Kidney (tissue), 14 donors: ENCODE measurements around the gene SPNS1. TPM values are rescaled to one million over a fixed set of nuclear protein-coding genes. Genes with fewer than 3 reads are reported as not detected.
"Not testable (repeated sequence)": the region's sequence is repeated elsewhere in the genome, so short reads cannot be mapped to it uniquely, and the experiment has no call there.

Source experiments
- DNase-seq, 5 donors: peaks; one replicate each; pipeline ENCODE4 v3.0.0-alpha.2; 2013 to 2020
- FAIRE-seq: peaks from 2 replicates; lab custom pipeline; 2012; peaks lifted over from hg19 to GRCh38; lab: Jason Lieb, UNC
- H3K27ac ChIP-seq, 2 donors: one replicate each; pipeline ENCODE4 v1.7.0; 2013; ENCODE audit warnings: low read depth in 2 of 2, low read length in 2 of 2, inconsistent platforms in 1 of 2
- H3K27me3 ChIP-seq: one replicate; pipeline ENCODE4 v1.7.1; 2013; ENCODE audit warnings: low read length, inconsistent platforms; ENCODE audit not compliant: control insufficient read depth, insufficient read depth
- H3K36me3 ChIP-seq, 3 donors: one replicate each; pipeline versions ENCODE4 v1.7.0 to v1.7.1; 2013; ENCODE audit warnings: low read length in 3 of 3, control low read depth in 1 of 3, inconsistent platforms in 1 of 3; ENCODE audit not compliant: insufficient read depth in 3 of 3, control insufficient read depth in 2 of 3
- H3K4me1 ChIP-seq, 3 donors: one replicate each; pipeline versions ENCODE4 v1.7.0 to v1.7.1; 2013; ENCODE audit warnings: low read length in 3 of 3, inconsistent platforms in 1 of 3, low read depth in 1 of 3; ENCODE audit not compliant: control insufficient read depth in 2 of 3, insufficient read depth in 2 of 3
- H3K4me3 ChIP-seq, 3 donors: one replicate each; pipeline versions ENCODE4 v1.7.0 to v1.8.1; 2013; ENCODE audit warnings: low read length in 3 of 3, control low read depth in 1 of 3, inconsistent platforms in 1 of 3
- H3K9ac ChIP-seq, 3 donors: one replicate each; pipeline versions ENCODE4 v1.7.0 to v1.7.1; 2013; ENCODE audit warnings: low read length in 3 of 3, control low read depth in 1 of 3, inconsistent platforms in 1 of 3
- H3K9me3 ChIP-seq, 3 donors: one replicate each; pipeline versions ENCODE4 v1.7.0 to v1.7.1; 2013; ENCODE audit warnings: low read length in 3 of 3, control low read depth in 1 of 3, inconsistent platforms in 1 of 3; ENCODE audit not compliant: control insufficient read depth in 2 of 3, insufficient read depth in 1 of 3
- CTCF ChIP-seq: IDR thresholded peaks from 3 replicates; pipeline ENCODE4 v1.5.1; 2012; ENCODE audit warnings: mild to moderate bottlenecking, moderate library complexity, borderline replicate concordance; ENCODE audit not compliant: insufficient read depth; ENCODE audit errors: extremely low read depth
- intact Hi-C: fragments of 100-400 bp; cut with DNase I; formaldehyde crosslinking; loops from one replicate; pipeline ENCODE4 v1.11.1; 2022
- polyA plus RNA-seq: library from polyadenylated mRNA; stranded (reverse); fragments of 350-450 nt; fragmentation: Illumina TruSeq; extraction: RNeasy Lipid Tissue Mini Kit (QIAGEN cat#74804); gene quantifications from one replicate; pipeline ENCODE4 v1.2.3, GENCODE V29; 2014; ENCODE audit warnings: low read depth, low replicate concordance; ENCODE audit not compliant: insufficient read depth
- total RNA-seq: library from RNA; stranded (reverse); fragmentation: NEBNext Ultra II Directional; extraction: Animal tissue kit (Norgen Biotek cat#: 25700); gene quantifications from one replicate; pipeline ENCODE4 v1.2.1, GENCODE V29; 2021
- donor health status: control.
- donor health status: control.
- donor health status: control.
- donor health status: control.
- donor health status: control.
- donor health status: DM: yes; HTN: yes; CAD: no.
- donor health status: Normal renal cell carcinoma (clear cell type).

Gene SPNS1
- total and polyA plus RNA-seq, 2 donors from 2014 or later = 34.5 to 38.4 TPM

- no peak for TF ChIP-seq CTCF
- H3K9ac ChIP-seq = no peak overlapping the region
- no peak overlapping the region for H3K27ac ChIP-seq
- intact Hi-C loops = no loop called here
- H3K27me3 ChIP-seq = no peaks in the 10 kb centered on the region
- no peak for DNase-seq
- peaks cover 2 to 31% (median 21%) of the 10 kb centered on the region in 3 donors for H3K36me3 ChIP-seq
- H3K9me3 ChIP-seq = no peaks in the 10 kb centered on the region
- H3K4me1 ChIP-seq = no peaks in the 10 kb centered on the region
- no peak overlapping the region for H3K4me3 ChIP-seq
- no peak for FAIRE-seq
These were observed 15.7 kb upstream of the SPNS1 start for GRCh38 chr16:28958836-28959235.

- H3K9me3 ChIP-seq = no peaks in the 10 kb centered on the region
- no peak for TF ChIP-seq CTCF
- FAIRE-seq (no peak), DNase-seq (no peak)
- intact Hi-C loops = no loop called here
- H3K4me3 ChIP-seq = no peak overlapping the region
- H3K9ac ChIP-seq = no peak overlapping the region
- H3K27me3 ChIP-seq = no peaks in the 10 kb centered on the region
- H3K4me1 ChIP-seq = no peaks in the 10 kb centered on the region
- H3K36me3 ChIP-seq = peaks cover 4 to 20% (median 15%) of the 10 kb centered on the region in 3 donors
- no peak overlapping the region for H3K27ac ChIP-seq
These were observed 10.5 kb upstream of the SPNS1 start for GRCh38 chr16:28964072-28964471.

- H3K9ac ChIP-seq = no peak overlapping the region
- no peak for TF ChIP-seq CTCF
- FAIRE-seq (no peak), DNase-seq (no peak)
- H3K27ac ChIP-seq = no peak overlapping the region
- intact Hi-C loops = no loop called here
- H3K36me3 ChIP-seq = peaks cover 4 to 20% (median 15%) of the 10 kb centered on the region in 3 donors
- H3K27me3 ChIP-seq = no peaks in the 10 kb centered on the region
- H3K4me1 ChIP-seq = no peaks in the 10 kb centered on the region
- H3K9me3 ChIP-seq = no peaks in the 10 kb centered on the region
- H3K4me3 ChIP-seq = no peak overlapping the region
These were observed 10.1 kb upstream of the SPNS1 start for GRCh38 chr16:28964496-28964895.

GRCh38 chr16:28967156-28967555, 7.4 kb upstream of the SPNS1 start:
- Histone ChIP-seq H3K9me3 (no peaks in the 10 kb centered on the region), H3K9ac (no peak overlapping the region), H3K27me3 (no peaks in the 10 kb centered on the region), H3K4me1 (no peaks in the 10 kb centered on the region), H3K4me3 (no peak overlapping the region), H3K36me3 (peaks cover 3 to 12% (median 11%) of the 10 kb centered on the region in 3 donors), H3K27ac (no peak overlapping the region)
- no peak for TF ChIP-seq CTCF
- no peak for DNase-seq
- no peak for FAIRE-seq
- intact Hi-C loops = no loop called here

GRCh38 chr16:28969696-28970095, 4.9 kb upstream of the SPNS1 start:
- H3K4me1 ChIP-seq, intact Hi-C loops, H3K9ac ChIP-seq, H3K27me3 ChIP-seq, H3K4me3 ChIP-seq, H3K27ac ChIP-seq, H3K36me3 ChIP-seq, FAIRE-seq, DNase-seq, H3K9me3 ChIP-seq: not testable (repeated sequence)
